Epithelial cell of prostate (primary cell): Measurements from ENCODE around the gene ADAMTS2.

ENCODE experiments used
- DNase-seq: peaks from one replicate; pipeline ENCODE4 v3.0.0-alpha.2; 2011; ENCODE audit warnings: low read depth, low spot score
- H3K27ac ChIP-seq: fragments of 450-650 bp; 2 replicates; pipeline ENCODE4 v1.5.1; 2017; ENCODE audit warnings: mild to moderate bottlenecking

Gene ADAMTS2

DNA sequence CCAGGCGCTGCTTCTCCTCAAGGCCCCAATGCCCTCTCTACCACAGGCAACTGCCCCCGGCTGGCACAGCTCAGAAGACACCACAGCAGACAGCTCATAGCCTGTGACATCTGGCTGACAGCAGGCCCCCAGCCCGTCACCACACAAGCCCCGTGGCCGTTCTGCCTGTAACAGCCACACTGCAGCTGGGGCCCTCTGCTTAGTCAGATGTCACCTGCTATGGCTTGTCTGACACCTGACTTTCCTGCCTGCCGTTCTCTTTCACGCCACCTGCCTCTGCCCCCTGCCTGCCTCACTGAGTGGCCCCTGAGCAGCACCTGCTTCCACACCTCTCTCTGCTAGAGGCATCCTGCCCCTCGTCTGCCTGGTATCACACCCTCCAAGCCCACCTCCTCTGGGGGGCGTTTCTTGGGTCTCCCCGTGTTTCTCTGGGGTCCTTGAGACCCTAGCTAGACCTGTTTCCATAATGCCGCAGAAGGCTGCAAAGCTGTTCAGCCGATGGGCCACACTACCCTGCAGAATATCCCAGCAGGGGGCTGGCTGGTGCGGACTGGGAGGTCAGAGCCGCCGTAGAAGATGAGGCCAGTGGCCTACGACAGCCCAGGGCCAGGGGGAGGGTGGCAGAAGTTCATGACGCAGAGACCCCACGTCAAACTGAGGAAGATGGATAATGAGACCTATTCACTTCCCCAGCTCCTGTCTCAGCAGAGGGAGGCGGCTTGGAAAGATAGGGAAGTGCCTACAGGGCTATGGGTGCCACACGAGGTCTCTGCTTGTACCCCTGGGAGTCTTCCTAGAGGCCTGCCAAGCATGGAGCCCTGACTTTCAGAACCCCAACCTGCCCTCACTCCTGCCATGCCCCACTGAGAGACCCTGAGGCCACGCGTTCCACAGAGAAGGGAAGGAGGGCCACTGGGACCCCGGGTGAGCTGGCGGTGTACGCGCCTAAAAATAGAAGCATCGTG is 190.0 kb downstream of the ADAMTS2 start:
- no peak for DNase-seq

GRCh38 chr5:179154346-179154990 is 190.8 kb downstream of the ADAMTS2 start:
- H3K27ac ChIP-seq: no peak overlapping the region
- no peak for DNase-seq

More for the DNA sequence above, 190.0 kb downstream of the ADAMTS2 start:
- H3K27ac ChIP-seq: no peak overlapping the region

- no peak overlapping the region for H3K27ac ChIP-seq
- DNase-seq: no peak
Observed at GRCh38 chr5:179153921-179154345, 191.3 kb downstream of the ADAMTS2 start.

- DNase-seq: no peak
- no peak overlapping the region for H3K27ac ChIP-seq
Observed at GRCh38 chr5:179153341-179153901, 191.8 kb downstream of the ADAMTS2 start.

- H3K27ac ChIP-seq: no peak overlapping the region
Observed at GRCh38 chr5:179152941-179153340, 192.3 kb downstream of the ADAMTS2 start.

GRCh38 chr5:179152144-179152895 is 192.9 kb downstream of the ADAMTS2 start:
- DNase-seq: no peak
- no peak overlapping the region for H3K27ac ChIP-seq

More at GRCh38 chr5:179152941-179153340, 192.3 kb downstream of the ADAMTS2 start:
- no peak for DNase-seq

GRCh38 chr5:179151286-179152118 is 193.8 kb downstream of the ADAMTS2 start:
- H3K27ac ChIP-seq: no peak overlapping the region
- DNase-seq: no peak

DNA sequence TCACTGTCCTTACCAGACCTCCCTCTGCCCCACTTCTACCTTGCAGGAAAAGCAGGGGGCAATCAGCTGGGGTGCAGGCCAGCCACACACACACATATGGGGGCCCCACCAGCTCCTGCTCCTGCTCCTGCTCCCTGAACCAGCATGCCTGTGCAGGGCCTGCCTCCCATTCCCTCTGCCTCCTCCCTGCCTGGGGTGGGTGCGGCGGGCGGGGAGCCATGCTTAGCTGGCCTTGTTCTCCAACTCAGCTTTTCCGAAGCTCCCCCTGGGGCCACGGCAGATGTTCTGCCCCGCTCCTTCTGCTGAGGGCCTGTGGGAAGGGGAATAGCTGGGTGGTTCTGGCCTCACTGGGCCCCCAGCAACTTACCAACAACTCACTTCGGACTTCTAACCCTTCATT is 195.2 kb downstream of the ADAMTS2 start:
- no peak overlapping the region for H3K27ac ChIP-seq
- no peak for DNase-seq

DNA sequence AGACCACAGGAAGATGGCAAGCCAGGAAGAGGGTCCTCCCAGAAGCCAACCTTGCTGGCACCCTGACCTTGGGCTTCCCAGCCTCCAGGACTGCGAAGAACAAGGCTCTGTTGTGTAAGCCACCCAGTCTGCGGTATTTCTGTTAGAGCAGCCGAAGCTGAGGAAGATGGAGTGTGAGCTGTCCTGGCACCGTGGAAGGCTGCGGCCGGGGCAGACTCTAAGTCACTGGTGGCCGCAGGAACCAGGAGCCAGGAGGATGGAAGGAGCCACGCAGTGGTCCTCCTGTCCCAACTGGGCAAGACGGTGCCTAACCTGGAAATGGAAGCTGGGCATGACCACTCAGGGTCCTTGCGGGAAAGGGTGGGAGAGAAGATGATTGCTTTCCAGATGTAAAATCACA is 196.0 kb downstream of the ADAMTS2 start:
- H3K27ac ChIP-seq: no peak overlapping the region
- DNase-seq: no peak

DNA sequence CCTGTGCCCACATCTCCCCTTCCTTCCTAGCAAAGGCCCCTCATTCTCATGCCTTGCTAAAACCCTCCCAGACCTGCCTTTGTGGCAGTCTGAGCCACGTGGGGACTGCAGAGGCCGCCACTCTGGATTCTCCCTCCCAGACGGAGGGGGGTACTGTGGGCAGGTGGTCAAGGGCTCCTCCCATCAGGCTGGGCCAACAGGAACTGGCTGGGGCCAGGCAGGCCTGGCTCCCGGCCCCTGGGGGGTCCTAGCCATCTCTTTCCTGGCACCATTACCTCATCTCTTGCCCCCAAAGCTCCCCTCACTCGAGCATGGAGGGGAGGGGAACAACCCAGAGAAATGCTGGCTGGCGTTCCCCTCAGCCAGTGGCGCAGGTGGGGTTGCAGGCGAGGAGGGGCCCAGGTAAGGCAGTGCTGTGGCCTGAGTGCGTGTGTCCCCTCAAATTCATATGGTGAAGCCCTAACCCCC is 196.5 kb downstream of the ADAMTS2 start:
- DNase-seq: no peak

GRCh38 chr5:179147991-179148702 is 197.1 kb downstream of the ADAMTS2 start:
- H3K27ac ChIP-seq: no peak overlapping the region

More for the DNA sequence above, 196.5 kb downstream of the ADAMTS2 start:
- H3K27ac ChIP-seq: no peak overlapping the region

DNA sequence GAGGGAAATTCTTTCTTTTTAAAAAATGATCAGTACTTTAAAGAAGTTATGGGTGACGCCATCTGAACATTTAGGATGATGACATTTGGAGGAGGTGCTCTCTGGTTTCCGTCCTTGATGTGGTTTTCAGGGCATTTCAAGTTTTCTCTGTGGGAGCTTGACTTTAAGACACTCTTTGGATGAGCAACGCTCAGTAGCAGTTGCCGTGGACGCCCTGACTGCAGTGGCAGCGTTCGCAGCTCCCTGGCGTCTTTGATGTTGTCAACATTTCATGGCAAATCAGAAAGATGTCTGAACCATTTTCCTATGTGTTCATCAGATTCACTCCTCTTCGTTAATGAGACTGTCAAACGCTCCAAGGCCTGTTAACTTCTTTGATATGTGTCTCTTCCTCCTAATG is 199.0 kb downstream of the ADAMTS2 start:
- DNase-seq: no peak
- no peak overlapping the region for H3K27ac ChIP-seq

More at GRCh38 chr5:179147991-179148702, 197.1 kb downstream of the ADAMTS2 start:
- no peak for DNase-seq

DNA sequence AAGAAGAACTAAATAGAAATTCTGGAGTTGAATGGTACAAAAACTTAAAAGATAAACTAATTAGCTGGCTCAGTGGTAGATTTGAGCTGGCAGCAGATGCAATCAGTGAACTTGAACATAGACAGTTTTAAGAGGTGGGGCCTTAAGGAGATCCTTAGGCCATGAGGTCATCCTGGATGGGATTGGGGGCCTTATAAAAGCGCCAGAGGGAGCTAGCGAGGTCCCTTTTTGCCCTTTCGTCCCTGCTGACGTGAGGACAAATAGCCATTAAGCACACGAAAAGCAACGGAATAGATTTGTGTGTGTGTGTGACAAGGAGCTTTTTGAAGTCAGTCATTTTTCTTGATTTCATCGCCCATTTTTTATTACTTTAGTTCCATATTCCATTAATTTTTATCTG is 201.8 kb downstream of the ADAMTS2 start:
- DNase-seq: no peak
- H3K27ac ChIP-seq: no peak overlapping the region

DNA sequence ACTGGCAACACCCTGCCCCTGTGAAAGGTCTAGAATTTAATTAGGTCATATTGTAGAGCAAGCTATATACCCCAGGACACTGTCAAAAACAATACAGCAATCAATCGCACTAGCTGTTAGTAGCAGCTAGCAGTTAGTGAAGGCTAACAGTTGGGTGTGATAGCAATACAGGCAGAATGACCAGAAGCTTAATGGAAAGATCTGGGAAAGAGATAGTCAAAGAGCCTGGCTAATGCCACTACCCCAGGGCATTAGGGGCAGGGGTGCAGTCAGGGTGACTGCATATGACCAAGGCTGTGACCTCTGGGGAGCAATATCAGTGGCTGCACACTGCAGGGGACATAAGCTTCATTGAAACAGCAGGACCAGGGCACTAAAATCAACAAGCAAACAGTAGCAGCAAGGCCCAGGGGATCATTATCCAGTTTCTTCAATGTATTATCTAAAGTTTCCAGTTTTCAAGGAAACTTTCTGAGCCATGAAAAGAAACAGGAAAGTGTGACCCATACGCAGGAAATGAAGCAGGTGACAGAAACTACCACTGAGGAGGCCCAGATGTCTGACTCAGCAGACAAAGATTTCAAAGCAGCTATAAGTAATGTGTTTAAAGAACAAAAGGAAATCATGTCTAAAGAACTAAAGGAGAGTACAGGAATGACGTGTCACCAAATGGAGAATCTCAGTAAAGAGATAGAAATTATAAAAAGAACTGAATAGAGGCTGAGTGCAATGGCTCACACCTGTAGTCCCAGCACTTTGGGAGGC is 202.6 kb downstream of the ADAMTS2 start:
- no peak overlapping the region for H3K27ac ChIP-seq
- no peak for DNase-seq

GRCh38 chr5:179141867-179142266 is 203.4 kb downstream of the ADAMTS2 start:
- no peak overlapping the region for H3K27ac ChIP-seq
- DNase-seq: no peak

GRCh38 chr5:179140293-179140692 is 205.0 kb downstream of the ADAMTS2 start:
- DNase-seq: no peak
- H3K27ac ChIP-seq: no peak overlapping the region

DNA sequence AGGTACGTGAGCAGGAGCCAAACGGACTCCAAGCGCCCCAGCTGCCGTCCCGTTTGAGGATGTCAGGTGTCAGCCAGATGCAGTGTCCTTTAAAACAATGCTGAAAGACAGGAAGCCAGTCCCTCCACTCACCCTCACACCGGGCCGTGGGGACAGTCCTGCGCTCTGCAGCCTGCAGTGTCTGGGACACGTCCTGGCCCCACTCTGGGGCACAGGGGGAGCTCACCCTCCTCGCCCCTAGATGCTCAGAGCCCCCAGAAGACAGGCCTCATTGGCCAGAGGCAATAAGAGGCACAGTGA is 205.4 kb downstream of the ADAMTS2 start:
- no peak for DNase-seq
- no peak overlapping the region for H3K27ac ChIP-seq
